HUES48 (cell line): ENCODE data around the gene STX11.

ENCODE experiments used
- H3K27ac ChIP-seq: one replicate; pipeline ENCODE4 v1.7.0; 2013; ENCODE audit warnings: low read depth, low read length, inconsistent platforms
- H3K27me3 ChIP-seq: 2 replicates; pipeline ENCODE4 v1.6.1; 2013; ENCODE audit warnings: mild to moderate bottlenecking, low read length; ENCODE audit not compliant: control insufficient read depth, insufficient read depth
- H3K36me3 ChIP-seq: 2 replicates; pipeline ENCODE4 v1.6.1; 2013; ENCODE audit warnings: low read length; ENCODE audit not compliant: control insufficient read depth, insufficient read depth
- H3K4me1 ChIP-seq: 2 replicates; pipeline ENCODE4 v1.6.1; 2013; ENCODE audit warnings: mild to moderate bottlenecking, low read length; ENCODE audit not compliant: control insufficient read depth, insufficient read depth
- H3K4me3 ChIP-seq: 2 replicates; pipeline ENCODE4 v1.5.1; 2013; ENCODE audit warnings: mild to moderate bottlenecking, low read depth, low read length
- H3K9ac ChIP-seq: 2 replicates; pipeline ENCODE4 v1.6.1; 2013; ENCODE audit warnings: mild to moderate bottlenecking, low read depth, low read length, moderate library complexity
- H3K9me3 ChIP-seq: 2 replicates; pipeline ENCODE4 v1.6.1; 2013; ENCODE audit warnings: low read length; ENCODE audit not compliant: control insufficient read depth, insufficient read depth

STX11 gene

DNA sequence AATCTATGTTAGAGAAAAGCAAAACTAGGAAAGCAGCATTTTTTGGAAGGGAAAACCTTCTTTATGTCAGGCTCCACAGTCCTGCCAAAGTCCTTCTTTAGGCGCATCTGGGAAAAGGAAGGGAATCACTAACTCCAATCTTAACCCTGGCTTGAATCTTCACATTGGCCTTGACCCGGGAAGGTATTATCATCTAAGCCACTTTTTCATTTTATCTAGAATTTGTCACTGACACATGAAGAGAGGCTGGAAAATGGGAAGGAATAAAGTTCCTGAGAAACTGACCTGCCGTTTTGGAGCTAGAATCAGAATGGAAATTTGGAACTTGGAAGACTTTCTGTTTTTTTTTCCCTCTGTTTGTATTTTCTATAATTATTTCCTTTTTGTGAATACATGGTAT is 81.4 kb downstream of the STX11 start:
- Histone ChIP-seq H3K9me3 (0 out of 2 replicates have a peak, but pooled peaks cover 14% of the 10 kb centered on the region), H3K4me1 (peaks cover 22% of the 10 kb centered on the region), H3K36me3 (no peaks in the 10 kb centered on the region), H3K4me3 (no peak overlapping the region), H3K27ac (no peak overlapping the region), H3K9ac (no peak overlapping the region), H3K27me3 (no peaks in the 10 kb centered on the region)

GRCh38 chr6:144232176-144232831 is 82.0 kb downstream of the STX11 start:
- H3K9ac ChIP-seq, result no peak overlapping the region
- H3K9me3 ChIP-seq, result 0 out of 2 replicates have a peak, but pooled peaks cover 14% of the 10 kb centered on the region
- no peak overlapping the region for H3K27ac ChIP-seq
- H3K27me3 ChIP-seq, result no peaks in the 10 kb centered on the region
- no peak overlapping the region for H3K4me3 ChIP-seq
- peaks cover 22% of the 10 kb centered on the region for H3K4me1 ChIP-seq
- H3K36me3 ChIP-seq, result no peaks in the 10 kb centered on the region

DNA sequence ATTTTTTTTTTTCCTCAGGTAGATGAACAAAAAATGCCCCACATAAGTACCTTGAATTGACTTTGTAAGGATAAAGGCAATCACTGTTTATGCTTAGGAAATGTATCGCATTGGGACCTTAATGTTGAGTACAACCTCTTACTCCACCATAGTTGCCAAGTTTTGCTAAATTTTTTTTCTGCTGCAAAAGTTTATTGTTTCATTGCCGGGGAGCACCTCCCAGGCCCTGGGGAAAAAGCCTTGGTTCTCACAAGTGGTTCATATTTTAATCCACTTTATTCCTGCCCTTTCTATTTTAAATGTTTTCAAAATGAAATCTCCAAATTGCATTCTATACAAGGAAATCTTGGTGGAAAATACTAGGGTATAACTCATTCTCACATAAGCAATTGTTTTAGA is 82.5 kb downstream of the STX11 start:
- no peaks in the 10 kb centered on the region for H3K36me3 ChIP-seq
- H3K27ac ChIP-seq, result no peak overlapping the region

GRCh38 chr6:144234399-144234798 is 84.1 kb downstream of the STX11 start:
- H3K9me3 ChIP-seq, result peaks cover 17% of the 10 kb centered on the region; the same call in 1 of the 2 replicates
- no peak overlapping the region for H3K27ac ChIP-seq
- no peak overlapping the region for H3K9ac ChIP-seq
- H3K4me1 ChIP-seq, result peaks cover 22% of the 10 kb centered on the region
- no peaks in the 10 kb centered on the region for H3K27me3 ChIP-seq
- no peaks in the 10 kb centered on the region for H3K36me3 ChIP-seq
- H3K4me3 ChIP-seq, result no peak overlapping the region

More for the DNA sequence above, 82.5 kb downstream of the STX11 start:
- H3K9ac ChIP-seq, result no peak overlapping the region
- peaks cover 22% of the 10 kb centered on the region for H3K4me1 ChIP-seq
- no peak overlapping the region for H3K4me3 ChIP-seq
- H3K9me3 ChIP-seq, result 0 out of 2 replicates have a peak, but pooled peaks cover 15% of the 10 kb centered on the region
- no peaks in the 10 kb centered on the region for H3K27me3 ChIP-seq

DNA sequence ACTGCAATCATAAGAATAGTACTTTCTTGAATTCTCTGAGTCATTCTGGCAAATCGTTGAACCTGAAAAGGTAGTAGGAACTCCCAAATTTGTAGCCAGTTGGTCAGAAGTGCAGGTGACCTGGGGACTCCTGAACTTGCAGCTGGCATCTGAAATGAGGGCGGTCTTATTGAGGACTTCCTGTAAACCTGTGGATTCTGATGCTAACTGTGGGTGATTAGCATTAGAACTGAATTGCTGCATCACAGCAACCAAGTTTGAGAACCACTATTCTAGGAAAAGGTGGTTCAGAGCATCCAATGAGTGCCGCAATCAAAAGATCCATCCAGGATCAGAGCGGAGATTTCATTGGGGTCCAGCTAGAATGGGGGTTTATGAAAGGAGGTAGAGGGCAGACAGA is 84.6 kb downstream of the STX11 start:
- peaks cover 22% of the 10 kb centered on the region for H3K4me1 ChIP-seq
- H3K4me3 ChIP-seq, result no peak overlapping the region
- H3K9me3 ChIP-seq, result peaks cover 17% of the 10 kb centered on the region; the same call in 1 of the 2 replicates
- no peaks in the 10 kb centered on the region for H3K36me3 ChIP-seq
- no peaks in the 10 kb centered on the region for H3K27me3 ChIP-seq
- no peak overlapping the region for H3K9ac ChIP-seq
- H3K27ac ChIP-seq, result no peak overlapping the region
